ENCODE measurements around the gene CHST3. TPM values are rescaled to one million over a fixed set of nuclear protein-coding genes. Genes with fewer than 3 reads are reported as not detected.

Gene CHST3
- total and polyA plus RNA-seq, 2 experiments from 2014 or later: 0.94 to 8.3 TPM

DNA sequence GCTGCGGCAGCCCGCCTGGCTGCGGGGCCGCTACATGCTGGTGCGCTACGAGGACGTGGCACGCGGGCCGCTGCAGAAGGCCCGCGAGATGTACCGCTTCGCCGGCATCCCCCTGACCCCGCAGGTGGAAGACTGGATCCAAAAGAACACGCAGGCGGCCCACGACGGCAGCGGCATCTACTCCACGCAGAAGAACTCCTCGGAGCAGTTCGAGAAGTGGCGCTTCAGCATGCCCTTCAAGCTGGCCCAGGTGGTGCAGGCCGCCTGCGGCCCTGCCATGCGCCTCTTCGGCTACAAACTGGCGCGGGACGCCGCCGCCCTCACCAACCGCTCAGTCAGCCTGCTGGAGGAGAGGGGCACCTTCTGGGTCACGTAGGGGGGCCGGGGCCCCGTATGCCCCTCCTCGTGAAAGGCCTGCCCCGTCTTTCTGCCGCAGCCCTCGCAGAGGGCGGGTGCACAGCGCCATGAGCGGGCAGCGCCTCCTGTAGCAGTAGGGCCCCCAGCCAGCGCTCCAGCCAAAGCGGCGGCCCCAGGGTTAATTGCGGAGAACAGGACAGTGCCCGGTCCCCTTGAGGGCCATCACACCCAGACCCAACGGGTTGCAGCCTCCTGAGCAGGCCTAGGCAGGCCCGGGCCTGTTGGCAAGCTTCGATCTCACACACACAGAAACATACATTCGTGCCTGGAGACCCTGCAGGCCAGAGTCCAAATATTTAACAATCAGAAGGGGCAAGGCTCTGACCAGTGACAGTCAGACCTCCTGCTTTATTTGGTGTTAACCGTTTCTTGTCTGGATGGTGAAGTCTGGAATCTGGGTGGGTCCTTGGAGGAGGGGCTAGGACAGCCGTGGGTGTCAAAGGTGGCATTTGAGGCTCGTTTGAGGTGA is 44.1 kb downstream of the CHST3 start (continued):
- TF ChIP-seq, protein P1, sequence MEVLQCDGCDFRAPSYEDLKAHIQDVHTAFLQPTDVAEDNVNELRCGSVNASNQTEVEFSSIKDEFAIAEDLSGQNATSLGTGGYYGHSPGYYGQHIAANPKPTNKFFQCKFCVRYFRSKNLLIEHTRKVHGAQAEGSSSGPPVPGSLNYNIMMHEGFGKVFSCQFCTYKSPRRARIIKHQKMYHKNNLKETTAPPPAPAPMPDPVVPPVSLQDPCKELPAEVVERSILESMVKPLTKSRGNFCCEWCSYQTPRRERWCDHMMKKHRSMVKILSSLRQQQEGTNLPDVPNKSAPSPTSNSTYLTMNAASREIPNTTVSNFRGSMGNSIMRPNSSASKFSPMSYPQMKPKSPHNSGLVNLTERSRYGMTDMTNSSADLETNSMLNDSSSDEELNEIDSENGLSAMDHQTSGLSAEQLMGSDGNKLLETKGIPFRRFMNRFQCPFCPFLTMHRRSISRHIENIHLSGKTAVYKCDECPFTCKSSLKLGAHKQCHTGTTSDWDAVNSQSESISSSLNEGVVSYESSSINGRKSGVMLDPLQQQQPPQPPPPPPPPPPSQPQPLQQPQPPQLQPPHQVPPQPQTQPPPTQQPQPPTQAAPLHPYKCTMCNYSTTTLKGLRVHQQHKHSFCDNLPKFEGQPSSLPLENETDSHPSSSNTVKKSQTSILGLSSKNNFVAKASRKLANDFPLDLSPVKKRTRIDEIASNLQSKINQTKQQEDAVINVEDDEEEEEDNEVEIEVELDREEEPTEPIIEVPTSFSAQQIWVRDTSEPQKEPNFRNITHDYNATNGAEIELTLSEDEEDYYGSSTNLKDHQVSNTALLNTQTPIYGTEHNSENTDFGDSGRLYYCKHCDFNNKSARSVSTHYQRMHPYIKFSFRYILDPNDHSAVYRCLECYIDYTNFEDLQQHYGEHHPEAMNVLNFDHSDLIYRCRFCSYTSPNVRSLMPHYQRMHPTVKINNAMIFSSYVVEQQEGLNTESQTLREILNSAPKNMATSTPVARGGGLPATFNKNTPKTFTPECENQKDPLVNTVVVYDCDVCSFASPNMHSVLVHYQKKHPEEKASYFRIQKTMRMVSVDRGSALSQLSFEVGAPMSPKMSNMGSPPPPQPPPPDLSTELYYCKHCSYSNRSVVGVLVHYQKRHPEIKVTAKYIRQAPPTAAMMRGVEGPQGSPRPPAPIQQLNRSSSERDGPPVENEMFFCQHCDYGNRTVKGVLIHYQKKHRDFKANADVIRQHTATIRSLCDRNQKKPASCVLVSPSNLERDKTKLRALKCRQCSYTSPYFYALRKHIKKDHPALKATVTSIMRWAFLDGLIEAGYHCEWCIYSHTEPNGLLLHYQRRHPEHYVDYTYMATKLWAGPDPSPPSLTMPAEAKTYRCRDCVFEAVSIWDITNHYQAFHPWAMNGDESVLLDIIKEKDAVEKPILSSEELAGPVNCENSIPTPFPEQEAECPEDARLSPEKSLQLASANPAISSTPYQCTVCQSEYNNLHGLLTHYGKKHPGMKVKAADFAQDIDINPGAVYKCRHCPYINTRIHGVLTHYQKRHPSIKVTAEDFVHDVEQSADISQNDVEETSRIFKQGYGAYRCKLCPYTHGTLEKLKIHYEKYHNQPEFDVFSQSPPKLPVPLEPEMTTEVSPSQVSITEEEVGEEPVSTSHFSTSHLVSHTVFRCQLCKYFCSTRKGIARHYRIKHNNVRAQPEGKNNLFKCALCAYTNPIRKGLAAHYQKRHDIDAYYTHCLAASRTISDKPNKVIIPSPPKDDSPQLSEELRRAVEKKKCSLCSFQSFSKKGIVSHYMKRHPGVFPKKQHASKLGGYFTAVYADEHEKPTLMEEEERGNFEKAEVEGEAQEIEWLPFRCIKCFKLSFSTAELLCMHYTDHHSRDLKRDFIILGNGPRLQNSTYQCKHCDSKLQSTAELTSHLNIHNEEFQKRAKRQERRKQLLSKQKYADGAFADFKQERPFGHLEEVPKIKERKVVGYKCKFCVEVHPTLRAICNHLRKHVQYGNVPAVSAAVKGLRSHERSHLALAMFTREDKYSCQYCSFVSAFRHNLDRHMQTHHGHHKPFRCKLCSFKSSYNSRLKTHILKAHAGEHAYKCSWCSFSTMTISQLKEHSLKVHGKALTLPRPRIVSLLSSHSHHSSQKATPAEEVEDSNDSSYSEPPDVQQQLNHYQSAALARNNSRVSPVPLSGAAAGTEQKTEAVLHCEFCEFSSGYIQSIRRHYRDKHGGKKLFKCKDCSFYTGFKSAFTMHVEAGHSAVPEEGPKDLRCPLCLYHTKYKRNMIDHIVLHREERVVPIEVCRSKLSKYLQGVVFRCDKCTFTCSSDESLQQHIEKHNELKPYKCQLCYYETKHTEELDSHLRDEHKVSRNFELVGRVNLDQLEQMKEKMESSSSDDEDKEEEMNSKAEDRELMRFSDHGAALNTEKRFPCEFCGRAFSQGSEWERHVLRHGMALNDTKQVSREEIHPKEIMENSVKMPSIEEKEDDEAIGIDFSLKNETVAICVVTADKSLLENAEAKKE (CRISPR knock-in tag; IDR thresholded peaks at IDR 0.05): no peak

GRCh38 chr10:72009051-72009424 is 44.8 kb downstream of the CHST3 start:
- Histone ChIP-seq H3K27ac (ENCODE audit: low read depth) (no peak overlapping the region), H3K79me2 (replicated peaks; ENCODE audit: insufficient read depth) (no peaks in the 10 kb centered on the region), H3K4me3 (no peak overlapping the region), H3K4me2 (no peak overlapping the region), H3F3A (replicated peaks; ENCODE audit: low read depth) (no peaks in the 10 kb centered on the region), H3K36me3 (ENCODE audit: insufficient read depth) (no peaks in the 10 kb centered on the region; the same call in 1 of the 2 replicates), H3K4me1 (ENCODE audit: insufficient read depth) (no peaks in the 10 kb centered on the region), H3K27me3 (ENCODE audit: insufficient read depth) (no peaks in the 10 kb centered on the region), H2AFZ (no peak overlapping the region), H3K9me2 (ENCODE audit: insufficient read depth) (no peaks in the 10 kb centered on the region), H4K20me1 (replicated peaks; ENCODE audit: insufficient read depth) (no peaks in the 10 kb centered on the region; the same call in 1 of the 2 replicates)
- Mint-ChIP-seq H3K27me3 (ENCODE audit: insufficient read depth, low read depth, poor library complexity) (no peaks in the 10 kb centered on the region), H3K36me3 (ENCODE audit: low read depth) (peaks cover 4% of the 10 kb centered on the region; the same call in 1 of the 3 replicates), H3K4me3 (no peak overlapping the region), H3K9me3 (no peaks in the 10 kb centered on the region), H3K27ac (peak overlapping the region; percentile 64; the same call in 1 of the 2 replicates), H3K4me1 (peaks cover 8% of the 10 kb centered on the region)
- ATAC-seq (no peak), DNase-seq (ENCODE audit: low spot score) (no peak)
- TF ChIP-seq EZH2phosphoT487 (IDR thresholded peaks at IDR 0.05; ENCODE audit: unreplicated experiment) (no peak), CREB1 (CRISPR knock-in tag; IDR thresholded peaks at IDR 0.05; ENCODE audit: low read depth) (no peak), NANOG (IDR thresholded peaks at IDR 0.05; ENCODE audit: borderline replicate concordance) (no peak), CTCF (conservative IDR thresholded peaks at IDR 0.05; ENCODE audit: low read depth in 2 of 2) (no peak)
- TF ChIP-seq, protein P2, sequence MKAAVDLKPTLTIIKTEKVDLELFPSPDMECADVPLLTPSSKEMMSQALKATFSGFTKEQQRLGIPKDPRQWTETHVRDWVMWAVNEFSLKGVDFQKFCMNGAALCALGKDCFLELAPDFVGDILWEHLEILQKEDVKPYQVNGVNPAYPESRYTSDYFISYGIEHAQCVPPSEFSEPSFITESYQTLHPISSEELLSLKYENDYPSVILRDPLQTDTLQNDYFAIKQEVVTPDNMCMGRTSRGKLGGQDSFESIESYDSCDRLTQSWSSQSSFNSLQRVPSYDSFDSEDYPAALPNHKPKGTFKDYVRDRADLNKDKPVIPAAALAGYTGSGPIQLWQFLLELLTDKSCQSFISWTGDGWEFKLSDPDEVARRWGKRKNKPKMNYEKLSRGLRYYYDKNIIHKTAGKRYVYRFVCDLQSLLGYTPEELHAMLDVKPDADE (IDR thresholded peaks at IDR 0.05): no peak
- TF ChIP-seq, protein P3, sequence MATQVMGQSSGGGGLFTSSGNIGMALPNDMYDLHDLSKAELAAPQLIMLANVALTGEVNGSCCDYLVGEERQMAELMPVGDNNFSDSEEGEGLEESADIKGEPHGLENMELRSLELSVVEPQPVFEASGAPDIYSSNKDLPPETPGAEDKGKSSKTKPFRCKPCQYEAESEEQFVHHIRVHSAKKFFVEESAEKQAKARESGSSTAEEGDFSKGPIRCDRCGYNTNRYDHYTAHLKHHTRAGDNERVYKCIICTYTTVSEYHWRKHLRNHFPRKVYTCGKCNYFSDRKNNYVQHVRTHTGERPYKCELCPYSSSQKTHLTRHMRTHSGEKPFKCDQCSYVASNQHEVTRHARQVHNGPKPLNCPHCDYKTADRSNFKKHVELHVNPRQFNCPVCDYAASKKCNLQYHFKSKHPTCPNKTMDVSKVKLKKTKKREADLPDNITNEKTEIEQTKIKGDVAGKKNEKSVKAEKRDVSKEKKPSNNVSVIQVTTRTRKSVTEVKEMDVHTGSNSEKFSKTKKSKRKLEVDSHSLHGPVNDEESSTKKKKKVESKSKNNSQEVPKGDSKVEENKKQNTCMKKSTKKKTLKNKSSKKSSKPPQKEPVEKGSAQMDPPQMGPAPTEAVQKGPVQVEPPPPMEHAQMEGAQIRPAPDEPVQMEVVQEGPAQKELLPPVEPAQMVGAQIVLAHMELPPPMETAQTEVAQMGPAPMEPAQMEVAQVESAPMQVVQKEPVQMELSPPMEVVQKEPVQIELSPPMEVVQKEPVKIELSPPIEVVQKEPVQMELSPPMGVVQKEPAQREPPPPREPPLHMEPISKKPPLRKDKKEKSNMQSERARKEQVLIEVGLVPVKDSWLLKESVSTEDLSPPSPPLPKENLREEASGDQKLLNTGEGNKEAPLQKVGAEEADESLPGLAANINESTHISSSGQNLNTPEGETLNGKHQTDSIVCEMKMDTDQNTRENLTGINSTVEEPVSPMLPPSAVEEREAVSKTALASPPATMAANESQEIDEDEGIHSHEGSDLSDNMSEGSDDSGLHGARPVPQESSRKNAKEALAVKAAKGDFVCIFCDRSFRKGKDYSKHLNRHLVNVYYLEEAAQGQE (IDR thresholded peaks at IDR 0.05; ENCODE audit: unreplicated experiment): no peak

All from GM23338 (cell line).